Activated B cell treated with CpG ODN at 0.5 μM for 24 hours (primary cell): ENCODE results near the gene FAIM. TPM values are rescaled to one million over a fixed set of nuclear protein-coding genes. Genes with fewer than 3 reads are reported as not detected.

Source experiments
- ATAC-seq: fragments of 200-7000 bp; cut with Tn5 transposase; one replicate; pipeline ENCODE4 v1.10.0; 2021; ENCODE audit warnings: low read depth, mild to moderate bottlenecking, moderate library complexity
- CTCF ChIA-PET: fragments of 350-600 bp; sonication (Branson Sonifier 250); formaldehyde crosslinking; loops from one replicate; lab custom pipeline; 2021; ENCODE audit warnings: antibody characterized with exemption; lab: Charles Lee
- POLR2A ChIA-PET: fragments of 350-600 bp; sonication (Branson Sonifier 250); formaldehyde crosslinking; loops from one replicate; lab custom pipeline; 2021; ENCODE audit warnings: antibody characterized with exemption; lab: Charles Lee
- DNase-seq: peaks from one replicate; pipeline ENCODE4 v3.0.0; 2022
- H3K27ac Mint-ChIP-seq: one replicate; pipeline ENCODE4 v1.8.0; 2020; ENCODE audit warnings: mixed read lengths
- H3K27me3 Mint-ChIP-seq: one replicate; pipeline ENCODE4 v1.8.0; 2021; ENCODE audit warnings: mixed read lengths
- H3K36me3 Mint-ChIP-seq: one replicate; pipeline ENCODE4 v1.8.0; 2021; ENCODE audit warnings: low read depth, mixed read lengths
- H3K4me1 Mint-ChIP-seq: one replicate; pipeline ENCODE4 v1.8.0; 2021; ENCODE audit warnings: mixed read lengths
- H3K4me3 Mint-ChIP-seq: one replicate; pipeline ENCODE4 v1.8.0; 2020; ENCODE audit warnings: mild to moderate bottlenecking, mixed read lengths
- H3K9me3 Mint-ChIP-seq: one replicate; pipeline ENCODE4 v1.8.0; 2020; ENCODE audit warnings: mixed read lengths
- CTCF ChIP-seq: fragments of 200-600 bp; IDR thresholded peaks from one replicate; pipeline ENCODE4 v1.8.0; 2022; ENCODE audit warnings: antibody characterized with exemption, mild to moderate bottlenecking
- intact Hi-C: fragments of 100-400 bp; cut with micrococcal nuclease; formaldehyde crosslinking; loops from one replicate; pipeline ENCODE4 v1.15.1; 2024
- total RNA-seq: library from RNA; stranded (reverse); gene quantifications from 2 replicates; pipeline ENCODE4 v1.2.3, GENCODE V29; 2022

The FAIM gene
- total RNA-seq, 1 donor from 2014 or later: 11.5 TPM

DNA sequence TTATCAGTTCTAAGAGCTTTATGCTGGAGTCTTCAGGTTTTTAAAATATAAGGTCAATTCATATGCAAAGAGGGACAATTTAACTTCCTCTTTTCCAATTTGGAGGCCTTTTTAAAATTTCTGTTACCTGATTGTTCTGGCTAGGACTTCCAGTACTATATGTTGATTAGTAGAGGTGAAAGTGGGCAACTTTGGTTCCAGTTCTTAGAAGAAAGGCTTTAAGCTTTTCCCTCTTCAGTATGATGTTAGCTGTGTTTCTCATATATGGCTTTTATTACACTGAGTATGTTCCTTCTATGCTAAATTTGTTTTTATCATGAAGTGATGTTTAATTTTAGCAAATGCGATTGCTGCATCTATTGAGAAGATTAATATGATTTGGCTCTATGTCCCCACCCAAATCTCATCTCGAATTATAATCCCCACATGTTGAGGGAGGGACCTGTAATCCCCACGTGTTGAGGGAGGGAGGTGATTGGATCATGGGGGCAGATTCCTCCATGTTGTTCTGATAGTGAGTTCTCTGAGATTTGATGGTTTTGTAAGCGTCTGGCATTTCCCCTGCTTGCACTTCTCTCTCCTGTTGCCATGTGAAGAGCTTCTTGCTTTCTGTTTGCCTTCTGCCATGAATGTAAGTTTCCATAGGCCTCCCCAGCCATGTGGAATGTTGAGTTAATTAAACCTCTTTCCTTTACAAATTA is 33.8 kb downstream of the FAIM start:
- ATAC-seq: no peak

GRCh38 chr3:138642927-138643253 is 34.3 kb downstream of the FAIM start:
- ChIA-PET CTCF (no interaction called here), POLR2A (no interaction called here)
- no peak for DNase-seq
- intact Hi-C loops: no loop called here
- H3K27ac Mint-ChIP-seq: no peak overlapping the region
- no peak for TF ChIP-seq CTCF
- H3K27me3 Mint-ChIP-seq: no peaks in the 10 kb centered on the region
- no peak for ATAC-seq
- peaks cover 9% of the 10 kb centered on the region for H3K36me3 Mint-ChIP-seq
- no peak overlapping the region for H3K4me3 Mint-ChIP-seq
- H3K4me1 Mint-ChIP-seq: no peaks in the 10 kb centered on the region
- H3K9me3 Mint-ChIP-seq: peaks cover 31% of the 10 kb centered on the region

More for the DNA sequence above, 33.8 kb downstream of the FAIM start:
- Mint-ChIP-seq H3K9me3 (peaks cover 31% of the 10 kb centered on the region), H3K27me3 (no peaks in the 10 kb centered on the region), H3K4me1 (no peaks in the 10 kb centered on the region), H3K27ac (no peak overlapping the region), H3K36me3 (peaks cover 9% of the 10 kb centered on the region), H3K4me3 (no peak overlapping the region)
- CTCF ChIA-PET: no interaction called here
- no peak for DNase-seq
- intact Hi-C loops: no loop called here
- POLR2A ChIA-PET: no interaction called here
- no peak for TF ChIP-seq CTCF

DNA sequence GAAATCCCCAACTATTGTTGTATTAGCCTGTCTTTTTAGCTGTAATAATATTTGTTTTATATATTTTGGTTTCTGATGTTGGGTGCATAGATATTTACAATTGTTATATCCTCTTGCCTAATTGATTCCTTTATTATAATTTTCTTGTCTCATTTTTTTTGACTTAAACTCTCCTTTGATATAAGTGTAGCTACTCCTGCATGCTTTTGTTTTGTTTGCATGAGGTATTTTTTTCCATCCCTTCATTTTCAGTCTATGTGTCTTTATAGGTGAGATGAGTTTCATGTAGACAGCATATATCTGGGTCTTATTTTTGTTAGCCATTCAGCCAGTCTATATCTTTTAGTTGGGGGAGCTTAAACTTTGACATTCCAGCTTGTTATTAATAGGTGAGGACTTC is 37.4 kb downstream of the FAIM start:
- Mint-ChIP-seq H3K4me1 (no peaks in the 10 kb centered on the region), H3K27ac (no peak overlapping the region), H3K4me3 (no peak overlapping the region), H3K36me3 (peaks cover 31% of the 10 kb centered on the region), H3K27me3 (no peaks in the 10 kb centered on the region), H3K9me3 (peaks cover 30% of the 10 kb centered on the region)
- ATAC-seq (no peak), DNase-seq (no peak)
- TF ChIP-seq CTCF: no peak
- intact Hi-C loops: no loop called here
- ChIA-PET CTCF (no interaction called here), POLR2A (no interaction called here)

DNA sequence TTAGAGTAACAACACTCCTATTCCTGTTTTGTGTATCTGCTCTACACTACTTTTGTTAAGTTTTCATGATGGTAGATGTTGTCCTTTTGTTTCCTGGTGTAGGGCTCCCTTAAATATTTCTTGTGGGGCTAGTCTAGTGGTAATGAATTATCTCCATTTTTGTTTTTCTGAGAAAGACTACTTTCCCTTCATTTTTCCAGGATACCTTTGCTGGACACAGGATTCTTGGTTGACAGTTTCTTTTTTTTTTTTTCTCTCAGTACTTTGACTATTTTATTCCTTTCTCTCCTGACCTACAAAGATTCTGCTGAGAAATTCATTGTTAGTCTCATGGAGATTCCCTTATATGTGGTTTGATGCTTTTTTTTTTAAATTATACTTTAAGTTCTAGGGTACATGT is 37.9 kb downstream of the FAIM start:
- peaks cover 36% of the 10 kb centered on the region for H3K36me3 Mint-ChIP-seq
- no peak overlapping the region for H3K4me3 Mint-ChIP-seq
- TF ChIP-seq CTCF: no peak
- no peak for DNase-seq
- H3K27ac Mint-ChIP-seq: no peak overlapping the region
- no peak for ATAC-seq
- ChIA-PET CTCF (no interaction called here), POLR2A (no interaction called here)
- H3K9me3 Mint-ChIP-seq: peaks cover 30% of the 10 kb centered on the region
- no peaks in the 10 kb centered on the region for H3K27me3 Mint-ChIP-seq
- no peaks in the 10 kb centered on the region for H3K4me1 Mint-ChIP-seq
- intact Hi-C loops: no loop called here

GRCh38 chr3:138649134-138649533 is 40.6 kb downstream of the FAIM start:
- H3K36me3 Mint-ChIP-seq: peaks cover 50% of the 10 kb centered on the region
- CTCF ChIA-PET: no interaction called here
- POLR2A ChIA-PET: no interaction called here
- DNase-seq (no peak), ATAC-seq (no peak)
- H3K9me3 Mint-ChIP-seq: peaks cover 22% of the 10 kb centered on the region
- no peak overlapping the region for H3K4me3 Mint-ChIP-seq
- no peaks in the 10 kb centered on the region for H3K27me3 Mint-ChIP-seq
- TF ChIP-seq CTCF: no peak
- no peak overlapping the region for H3K27ac Mint-ChIP-seq
- intact Hi-C loops: no loop called here
- no peaks in the 10 kb centered on the region for H3K4me1 Mint-ChIP-seq
